ENCODE results near the gene ST3GAL2.
"Not testable (repeated sequence)": the region's sequence is repeated elsewhere in the genome, so short reads cannot be mapped to it uniquely, and the experiment has no call there.

ST3GAL2 gene

DNA sequence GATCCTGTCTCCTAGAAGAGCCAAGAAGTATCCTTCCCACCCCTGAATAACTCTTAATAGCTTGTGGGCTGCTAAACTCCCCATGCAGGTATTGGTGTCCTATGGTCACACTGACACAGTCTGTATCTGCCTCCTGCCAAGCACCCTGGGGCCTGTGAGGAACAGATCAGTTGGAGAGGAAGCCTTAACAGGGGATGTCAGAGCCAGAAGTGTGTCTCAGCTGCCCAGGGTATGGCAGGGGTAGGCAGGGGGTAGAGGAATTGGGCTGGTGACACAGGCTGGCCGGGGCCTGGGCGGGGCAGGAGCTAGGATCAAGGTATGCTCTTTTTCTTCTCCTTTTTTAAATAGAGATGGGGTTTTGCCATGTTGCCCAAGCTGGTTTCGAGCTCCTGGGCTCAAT lies 47.5 kb downstream of the ST3GAL2 start:
- no peak overlapping the region for H3K4me3 ChIP-seq (replicated peaks; ENCODE audit: low read depth, low read length)
- TF ChIP-seq, protein P1, sequence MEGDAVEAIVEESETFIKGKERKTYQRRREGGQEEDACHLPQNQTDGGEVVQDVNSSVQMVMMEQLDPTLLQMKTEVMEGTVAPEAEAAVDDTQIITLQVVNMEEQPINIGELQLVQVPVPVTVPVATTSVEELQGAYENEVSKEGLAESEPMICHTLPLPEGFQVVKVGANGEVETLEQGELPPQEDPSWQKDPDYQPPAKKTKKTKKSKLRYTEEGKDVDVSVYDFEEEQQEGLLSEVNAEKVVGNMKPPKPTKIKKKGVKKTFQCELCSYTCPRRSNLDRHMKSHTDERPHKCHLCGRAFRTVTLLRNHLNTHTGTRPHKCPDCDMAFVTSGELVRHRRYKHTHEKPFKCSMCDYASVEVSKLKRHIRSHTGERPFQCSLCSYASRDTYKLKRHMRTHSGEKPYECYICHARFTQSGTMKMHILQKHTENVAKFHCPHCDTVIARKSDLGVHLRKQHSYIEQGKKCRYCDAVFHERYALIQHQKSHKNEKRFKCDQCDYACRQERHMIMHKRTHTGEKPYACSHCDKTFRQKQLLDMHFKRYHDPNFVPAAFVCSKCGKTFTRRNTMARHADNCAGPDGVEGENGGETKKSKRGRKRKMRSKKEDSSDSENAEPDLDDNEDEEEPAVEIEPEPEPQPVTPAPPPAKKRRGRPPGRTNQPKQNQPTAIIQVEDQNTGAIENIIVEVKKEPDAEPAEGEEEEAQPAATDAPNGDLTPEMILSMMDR (IDR thresholded peaks at IDR 0.05; ENCODE audit: low read length, missing control alignments), result no peak
- no peak for DNase-seq (ENCODE audit: low read depth)

GRCh38 chr16:70390774-70391173 lies 48.1 kb downstream of the ST3GAL2 start:
- no peak overlapping the region for H3K4me3 ChIP-seq (replicated peaks; ENCODE audit: low read depth, low read length)
- DNase-seq (ENCODE audit: low read depth), result no peak
- TF ChIP-seq, protein P1 (IDR thresholded peaks at IDR 0.05; ENCODE audit: low read length, missing control alignments), result no peak

DNA sequence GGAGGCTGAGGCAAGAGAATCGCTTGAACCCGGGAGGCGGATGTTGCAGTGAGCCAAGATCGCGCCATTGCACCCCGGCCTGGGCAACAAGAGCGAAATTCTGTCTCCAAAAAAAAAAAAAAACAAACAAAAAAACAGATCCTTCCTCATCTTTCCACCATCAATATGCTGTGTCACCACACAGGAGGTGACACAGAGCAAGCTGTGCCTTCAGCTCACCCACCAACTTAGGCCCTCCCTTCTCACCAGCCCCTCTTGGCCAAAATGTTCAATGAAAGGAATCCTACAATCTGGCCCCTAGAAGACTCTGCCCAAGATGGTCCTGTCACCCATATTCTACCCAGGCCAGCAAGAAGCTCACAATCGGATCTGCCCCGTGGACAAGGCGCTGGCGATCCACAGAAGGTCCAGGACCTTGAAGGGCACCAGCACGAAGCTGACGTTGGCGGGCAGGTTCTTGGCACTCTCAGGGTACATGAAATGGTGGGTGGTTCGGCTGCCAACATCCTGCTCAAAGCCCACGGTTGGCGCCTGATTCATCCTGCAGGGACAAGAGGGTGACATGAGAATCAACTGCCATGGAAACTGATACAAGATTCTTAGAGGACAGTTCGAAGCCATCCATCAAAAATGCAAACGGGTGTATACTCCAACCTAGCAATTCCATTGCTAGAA lies 50.8 kb downstream of the ST3GAL2 start:
- H3K4me3 ChIP-seq (replicated peaks; ENCODE audit: low read depth, low read length), result no peak overlapping the region
- TF ChIP-seq, protein P1 (IDR thresholded peaks at IDR 0.05; ENCODE audit: low read length, missing control alignments), result no peak
- no peak for DNase-seq (ENCODE audit: low read depth)

DNA sequence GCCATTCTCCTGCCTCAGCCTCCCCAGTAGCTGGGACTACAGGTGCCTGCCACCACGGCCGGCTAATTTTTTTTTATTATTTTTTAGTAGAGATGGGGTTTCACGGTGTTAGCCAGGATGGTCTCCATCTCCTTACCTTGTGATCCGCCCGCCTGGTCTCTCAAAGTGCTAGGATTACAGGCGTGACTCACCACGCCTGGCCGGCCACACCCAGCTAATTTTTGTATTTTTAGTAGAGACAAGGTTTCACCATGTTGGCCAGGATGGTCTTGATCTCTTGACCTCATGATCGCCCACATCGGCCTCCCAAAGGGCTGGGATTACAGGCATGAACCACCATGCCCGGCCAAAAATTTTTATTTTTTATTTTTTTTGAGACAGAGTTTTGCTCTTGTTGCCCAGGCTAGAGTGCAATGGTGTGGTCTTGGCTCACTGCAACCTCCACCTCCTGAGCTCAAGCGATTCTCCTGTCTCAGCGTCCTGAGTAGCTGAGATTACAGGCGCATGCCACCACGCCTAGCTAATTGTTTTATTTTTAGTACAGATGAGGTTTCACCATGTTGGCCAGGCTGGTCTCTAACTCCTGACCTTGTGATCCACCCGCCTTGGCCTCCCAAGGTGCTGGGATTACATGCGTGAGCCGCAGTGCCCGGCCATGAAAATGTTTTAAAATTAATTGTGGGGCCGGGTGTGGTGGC lies 52.5 kb downstream of the ST3GAL2 start:
- DNase-seq (ENCODE audit: low read depth); H3K4me3 ChIP-seq (replicated peaks; ENCODE audit: low read depth, low read length): not testable (repeated sequence)

GRCh38 chr16:70383421-70383960 lies 55.4 kb downstream of the ST3GAL2 start:
- DNase-seq (ENCODE audit: low read depth), result no peak
- TF ChIP-seq, protein P1 (IDR thresholded peaks at IDR 0.05; ENCODE audit: low read length, missing control alignments), result no peak
- H3K4me3 ChIP-seq (replicated peaks; ENCODE audit: low read depth, low read length), result no peak overlapping the region

- DNase-seq (ENCODE audit: low read depth), result no peak
- TF ChIP-seq, protein P1 (IDR thresholded peaks at IDR 0.05; ENCODE audit: low read length, missing control alignments), result no peak
- H3K4me3 ChIP-seq (replicated peaks; ENCODE audit: low read depth, low read length), result peak overlapping the region; percentile 59
These were observed 57.1 kb downstream of the ST3GAL2 start for GRCh38 chr16:70381604-70382342.

All from fibroblast of pulmonary artery (primary cell).